Vagina (tissue), 2 donors: ENCODE data around the gene GRM8.

Source experiments
- CTCF ChIP-seq, 3 experiments: fragments of 450-650 bp in 2 of 3; fragments of 200-600 bp in 1 of 3; sonication (generic) in 1 of 3; IDR thresholded peaks; one replicate each; pipeline ENCODE4 v1.5.1; 2017 to 2019; ENCODE audit warnings: antibody characterized with exemption in 3 of 3, mild to moderate bottlenecking in 2 of 3, moderate library complexity in 2 of 3
- POLR2A ChIP-seq, 2 donors: fragments of 450-650 bp; IDR thresholded peaks; one replicate each; pipeline ENCODE4 v1.6.1; 2017; ENCODE audit warnings: antibody characterized with exemption in 2 of 2, mild to moderate bottlenecking in 2 of 2, moderate library complexity in 2 of 2

GRCh38 chr7:126940723-126941307 lies 311.9 kb downstream of the GRM8 start:
- TF ChIP-seq CTCF (IDR thresholded peaks at IDR 0.05) (no peak), POLR2A (IDR thresholded peaks at IDR 0.05) (no peak)
